IMR-90 (cell line): ENCODE data around the gene LDB2. TPM values are rescaled to one million over a fixed set of nuclear protein-coding genes. Genes with fewer than 3 reads are reported as not detected.

Experiments
- ATAC-seq: fragments of 200-7000 bp; cut with Tn5 transposase; 2 replicates; pipeline ENCODE4 v1.9.1; 2020; ENCODE audit warnings: low read depth, mild to moderate bottlenecking, moderate library complexity
- BruUV-seq: library from RNA; stranded (reverse); fragments of 400-500 nt; replicated peaks from 2 replicates; lab custom pipeline; 2021; lab: Mats Ljungman, UMichigan
- CTCF ChIA-PET: fragments of 300-600 bp; formaldehyde crosslinking; extraction: SDS; loops from one replicate; lab custom pipeline; 2021; ENCODE audit warnings: antibody characterized with exemption; lab: Yijun Ruan, JAX
- POLR2A ChIA-PET: fragments of 300-600 bp; sonication (Branson Sonifier 250); formaldehyde crosslinking; loops from one replicate; lab custom pipeline; 2022; ENCODE audit warnings: antibody characterized with exemption; ENCODE audit not compliant: unreplicated experiment; lab: Charles Lee
- DNase-seq: peaks from one replicate; pipeline ENCODE4 v3.0.0; 2013
- H2AFZ ChIP-seq: replicated peaks from 2 replicates; pipeline ENCODE3; 2013; ENCODE audit warnings: low read length, mild to moderate bottlenecking; ENCODE audit not compliant: poor library complexity
- H2AK5ac ChIP-seq: 2 replicates; pipeline ENCODE4 v1.6.1; 2013; ENCODE audit warnings: low read depth, low read length, inconsistent platforms
- H2AK9ac ChIP-seq: replicated peaks from 2 replicates; pipeline ENCODE3; 2013; ENCODE audit warnings: mild to moderate bottlenecking, low read depth, low read length, moderate library complexity; ENCODE audit not compliant: poor library complexity
- H2BK120ac ChIP-seq: 2 replicates; pipeline ENCODE4 v1.6.1; 2013; ENCODE audit warnings: low read depth, low read length, inconsistent platforms
- H2BK15ac ChIP-seq: 3 replicates; pipeline ENCODE4 v1.6.1; 2013; ENCODE audit warnings: low read depth, low read length, inconsistent platforms
- H2BK20ac ChIP-seq: 2 replicates; pipeline ENCODE4 v1.6.1; 2013; ENCODE audit warnings: low read depth, mild to moderate bottlenecking, inconsistent platforms, low read length, moderate library complexity
- H2BK5ac ChIP-seq: 2 replicates; pipeline ENCODE4 v1.6.1; 2013; ENCODE audit warnings: mild to moderate bottlenecking, low read depth, low read length, inconsistent platforms; ENCODE audit not compliant: poor library complexity, severe bottlenecking
- H3K14ac ChIP-seq: replicated peaks from 2 replicates; pipeline ENCODE4 v1.6.1; 2013; ENCODE audit warnings: low read depth, low read length, inconsistent platforms
- H3K18ac ChIP-seq: 2 replicates; pipeline ENCODE4 v1.6.1; 2013; ENCODE audit warnings: low read depth, low read length, control low read depth
- H3K23ac ChIP-seq: 2 replicates; pipeline ENCODE4 v1.6.1; 2013; ENCODE audit warnings: low read depth, low read length, inconsistent platforms
- H3K27ac ChIP-seq: 2 replicates; pipeline ENCODE4 v1.5.1; 2013; ENCODE audit warnings: mild to moderate bottlenecking, control low read depth, low read length; ENCODE audit not compliant: insufficient read depth
- H3K27me3 ChIP-seq: 2 replicates; pipeline ENCODE4 v1.6.1; 2013; ENCODE audit warnings: low read length; ENCODE audit not compliant: control insufficient read depth, insufficient read depth
- H3K36me3 ChIP-seq: 2 replicates; pipeline ENCODE4 v1.6.1; 2013; ENCODE audit warnings: low read length, mixed read lengths; ENCODE audit not compliant: control insufficient read depth, insufficient read depth
- H3K4ac ChIP-seq: 2 replicates; pipeline ENCODE4 v1.6.1; 2013; ENCODE audit warnings: low read depth, low read length, inconsistent platforms
- H3K4me1 ChIP-seq: 2 replicates; pipeline ENCODE4 v1.6.1; 2013; ENCODE audit warnings: low read length, mixed read lengths; ENCODE audit not compliant: control insufficient read depth, insufficient read depth
- H3K4me2 ChIP-seq: 2 replicates; pipeline ENCODE4 v1.6.1; 2013; ENCODE audit warnings: low read depth, mild to moderate bottlenecking, control low read depth, low read length, moderate library complexity
- H3K4me3 ChIP-seq: 2 replicates; pipeline ENCODE4 v1.5.1; 2013; ENCODE audit warnings: low read depth, mild to moderate bottlenecking, control low read depth, low read length, moderate library complexity; ENCODE audit not compliant: insufficient read depth
- H3K56ac ChIP-seq: 2 replicates; pipeline ENCODE4 v1.6.1; 2013; ENCODE audit warnings: low read length, inconsistent platforms; ENCODE audit not compliant: insufficient read depth; ENCODE audit errors: extremely low read depth
- H3K79me1 ChIP-seq, 2 experiments: 2 replicates each; pipeline ENCODE4 v1.6.1; 2013; ENCODE audit warnings: low read length in 2 of 2, inconsistent platforms in 1 of 2, low read depth in 1 of 2
- H3K9ac ChIP-seq: 2 replicates; pipeline ENCODE4 v1.6.1; 2013; ENCODE audit warnings: low read depth, low read length, control low read depth
- H3K9me1 ChIP-seq: 2 replicates; pipeline ENCODE4 v1.6.1; 2013; ENCODE audit warnings: low read length, inconsistent platforms; ENCODE audit not compliant: insufficient read depth
- H3K9me3 ChIP-seq: 2 replicates; pipeline ENCODE4 v1.6.1; 2013; ENCODE audit warnings: low read length; ENCODE audit not compliant: control insufficient read depth, insufficient read depth
- H4K20me1 ChIP-seq: 2 replicates; pipeline ENCODE4 v1.6.1; 2013; ENCODE audit warnings: low read length, inconsistent platforms; ENCODE audit not compliant: insufficient read depth
- H4K5ac ChIP-seq: 2 replicates; pipeline ENCODE4 v1.6.1; 2013; ENCODE audit warnings: mild to moderate bottlenecking, low read depth, low read length, control low read depth
- H4K8ac ChIP-seq, 2 experiments: 2 replicates each; pipeline ENCODE4 v1.6.1; 2013; ENCODE audit warnings: low read depth in 2 of 2, low read length in 2 of 2, control low read depth in 1 of 2, inconsistent platforms in 1 of 2
- H4K91ac ChIP-seq: 2 replicates; pipeline ENCODE4 v1.6.1; 2013; ENCODE audit warnings: low read depth, low read length, inconsistent platforms; ENCODE audit not compliant: insufficient read depth
- CEBPB ChIP-seq: IDR thresholded peaks from 2 replicates; pipeline ENCODE4 v1.6.1; 2012; ENCODE audit warnings: low read depth, low read length, improper control_type of control experiment
- MAZ ChIP-seq: IDR thresholded peaks from 2 replicates; pipeline ENCODE4 v1.6.1; 2012; ENCODE audit warnings: low read depth, mild to moderate bottlenecking, low read length, improper control_type of control experiment, moderate library complexity, borderline replicate concordance
- RAD21 ChIP-seq: IDR thresholded peaks from 2 replicates; pipeline ENCODE4 v1.6.1; 2012; ENCODE audit warnings: low read length, improper control_type of control experiment
- WGBS, 2 experiments: methylation state at CpG; one replicate each; pipeline versions ENCODE4 v1.1.5 to v1.1.7; 2013; ENCODE audit warnings: missing lambda C conversion rate in 2 of 2; ENCODE audit not compliant: insufficient read length in 1 of 2; ENCODE audit errors: extremely low coverage in 2 of 2; 5-methylcytosine and 5-hydroxymethylcytosine counted together
- dilution Hi-C: fragments of 300-500 bp; cut with HindIII; formaldehyde crosslinking; loops from one replicate; pipeline ENCODE4 v1.14.3; 2018; ENCODE audit warnings: low sequenced_read_pairs; ENCODE audit not compliant: unreplicated experiment
- in situ Hi-C: fragments of 300-500 bp; cut with MboI; formaldehyde crosslinking; loops from 3 replicates; pipeline ENCODE4 v1.14.3; 2019; ENCODE audit warnings: low sequenced_read_pairs, inconsistent platforms, mixed read lengths
- intact Hi-C: fragments of 100-400 bp; cut with micrococcal nuclease; formaldehyde crosslinking; loops from 2 replicates; pipeline ENCODE4 v1.10.0; 2022
- polyA plus RNA-seq, 3 experiments: library from polyadenylated mRNA; depleted of rRNA; stranded (reverse); fragments of >200 nt; gene quantifications; 2 replicates each; pipeline ENCODE4 v1.2.3, GENCODE V29; 2012; ENCODE audit warnings: low replicate concordance in 1 of 3
- total RNA-seq: library from RNA; depleted of rRNA; stranded (reverse); fragments of >200 nt; gene quantifications from 2 replicates; pipeline ENCODE4 v1.2.3, GENCODE V29; 2012

LDB2 gene
- total and polyA plus RNA-seq, 2 of the 4 experiments (the other 2 are of a cell fraction): 67.9 to 116 TPM

GRCh38 chr4:16488084-16488483, 410.4 kb downstream of the LDB2 start:
- no peak overlapping the region for H2BK120ac ChIP-seq
- no peak overlapping the region for H4K8ac ChIP-seq
- no peak overlapping the region for H2AK9ac ChIP-seq
- no peak overlapping the region for H2BK20ac ChIP-seq
- WGBS, 2 experiments: no CpG with 5 or more reads among the region's 1 CpG
- H3K4me2 ChIP-seq: no peak overlapping the region
- H3K14ac ChIP-seq: no peak overlapping the region
- no peak overlapping the region for H3K9ac ChIP-seq
- H2BK15ac ChIP-seq: no peak overlapping the region
- no peaks in the 10 kb centered on the region for H3K79me1 ChIP-seq
- no peak for ATAC-seq
- H3K9me1 ChIP-seq: no peaks in the 10 kb centered on the region
- CTCF ChIA-PET: no interaction called here
- no peak overlapping the region for H2AFZ ChIP-seq
- no peak overlapping the region for H3K27ac ChIP-seq
- H3K9me3 ChIP-seq: no peaks in the 10 kb centered on the region
- no peak overlapping the region for H4K91ac ChIP-seq
- H3K56ac ChIP-seq: no peak overlapping the region
- H2BK5ac ChIP-seq: no peak overlapping the region
- no peak overlapping the region for H4K5ac ChIP-seq
- H3K36me3 ChIP-seq: no peaks in the 10 kb centered on the region
- H3K18ac ChIP-seq: no peak overlapping the region
- no peaks in the 10 kb centered on the region for H3K4me1 ChIP-seq
- no peak overlapping the region for H3K4me3 ChIP-seq
- DNase-seq: no peak
- no peak for TF ChIP-seq MAZ
- no peak for TF ChIP-seq CEBPB
- no peak for TF ChIP-seq RAD21
- H2AK5ac ChIP-seq: no peak overlapping the region
- no peak overlapping the region for H3K4ac ChIP-seq
- no peaks in the 10 kb centered on the region for H4K20me1 ChIP-seq
- BruUV-seq: no TSS peak
- dilution Hi-C loops (no loop called here), intact Hi-C loops (no loop called here), in situ Hi-C loops (no loop called here)
- peaks cover 9% of the 10 kb centered on the region for H3K27me3 ChIP-seq
- POLR2A ChIA-PET: no interaction called here
- H3K23ac ChIP-seq: no peak overlapping the region
